ENCODE data around the gene THSD4.

THSD4 gene

GRCh38 chr15:71106802-71107500 is 8.3 kb upstream of the THSD4 start:
- H3K9me3 ChIP-seq (ENCODE audit: control insufficient read depth, insufficient read depth, low read length), result no peaks in the 10 kb centered on the region
- H3K27ac ChIP-seq (ENCODE audit: low read depth, low read length), result no peak overlapping the region
- H4K20me1 ChIP-seq (ENCODE audit: control insufficient read depth, insufficient read depth, low read depth, low read length), result no peaks in the 10 kb centered on the region
- H3K9me2 ChIP-seq (replicated peaks; ENCODE audit: control insufficient read depth, low read length), result no peaks in the 10 kb centered on the region
- H3K36me3 ChIP-seq (ENCODE audit: control insufficient read depth, low read length), result no peaks in the 10 kb centered on the region
- H3K4me2 ChIP-seq (ENCODE audit: low read length), result no peak overlapping the region
- no peaks in the 10 kb centered on the region for H3K4me1 ChIP-seq (ENCODE audit: control insufficient read depth, low read length)
- no peak overlapping the region for H3K4me3 ChIP-seq (ENCODE audit: low read length)
- H3K79me2 ChIP-seq (ENCODE audit: control insufficient read depth, low read length), result no peaks in the 10 kb centered on the region
- no peaks in the 10 kb centered on the region for H3F3A ChIP-seq (ENCODE audit: control insufficient read depth, insufficient read depth)
- TF ChIP-seq CTCF (IDR thresholded peaks at IDR 0.05; ENCODE audit: low read depth, low read length, poor library complexity, severe bottlenecking) (no peak), EZH2phosphoT487 (IDR thresholded peaks at IDR 0.05; ENCODE audit: borderline replicate concordance, low read length) (no peak)
- H3K27me3 ChIP-seq (ENCODE audit: control insufficient read depth, low read length), result no peaks in the 10 kb centered on the region; the same call in 1 of the 2 replicates

GRCh38 chr15:71107501-71107815 is 7.8 kb upstream of the THSD4 start:
- Histone ChIP-seq H3K36me3 (ENCODE audit: control insufficient read depth, low read length) (no peaks in the 10 kb centered on the region), H4K20me1 (ENCODE audit: control insufficient read depth, insufficient read depth, low read depth, low read length) (no peaks in the 10 kb centered on the region), H3K9me2 (replicated peaks; ENCODE audit: control insufficient read depth, low read length) (no peaks in the 10 kb centered on the region), H3K4me2 (ENCODE audit: low read length) (no peak overlapping the region), H3K9me3 (ENCODE audit: control insufficient read depth, insufficient read depth, low read length) (no peaks in the 10 kb centered on the region), H3K27me3 (ENCODE audit: control insufficient read depth, low read length) (no peaks in the 10 kb centered on the region; the same call in 1 of the 2 replicates), H3K79me2 (ENCODE audit: control insufficient read depth, low read length) (no peaks in the 10 kb centered on the region), H3F3A (ENCODE audit: control insufficient read depth, insufficient read depth) (no peaks in the 10 kb centered on the region), H3K4me1 (ENCODE audit: control insufficient read depth, low read length) (no peaks in the 10 kb centered on the region), H3K4me3 (ENCODE audit: low read length) (no peak overlapping the region), H3K27ac (ENCODE audit: low read depth, low read length) (no peak overlapping the region)
- TF ChIP-seq CTCF (IDR thresholded peaks at IDR 0.05; ENCODE audit: low read depth, low read length, poor library complexity, severe bottlenecking) (no peak), EZH2phosphoT487 (IDR thresholded peaks at IDR 0.05; ENCODE audit: borderline replicate concordance, low read length) (no peak)

DNA sequence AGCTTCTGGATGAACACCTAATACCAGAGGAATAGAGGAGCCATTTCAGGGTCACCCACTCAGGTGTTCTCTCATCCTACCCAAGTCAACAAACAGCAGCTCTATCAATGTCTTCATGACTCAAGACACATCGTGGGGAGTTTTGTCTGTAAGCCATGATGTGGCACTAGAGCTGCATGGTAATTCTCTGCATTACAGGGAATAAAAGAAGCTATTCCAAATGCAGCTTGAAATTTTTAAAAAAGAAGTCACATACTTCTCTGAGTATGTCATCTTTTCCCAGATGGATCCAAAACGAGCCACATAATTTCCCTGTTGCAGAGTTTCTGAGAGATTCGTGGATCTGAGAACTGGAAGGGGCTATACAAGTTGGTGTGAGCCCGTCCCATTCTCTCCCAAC is 6.1 kb upstream of the THSD4 start:
- Histone ChIP-seq H3K4me1 (ENCODE audit: control insufficient read depth, low read length) (no peaks in the 10 kb centered on the region), H3K4me3 (ENCODE audit: low read length) (no peak overlapping the region), H3K9me2 (replicated peaks; ENCODE audit: control insufficient read depth, low read length) (no peaks in the 10 kb centered on the region), H4K20me1 (ENCODE audit: control insufficient read depth, insufficient read depth, low read depth, low read length) (no peaks in the 10 kb centered on the region), H3K27me3 (ENCODE audit: control insufficient read depth, low read length) (no peaks in the 10 kb centered on the region; the same call in 1 of the 2 replicates), H3F3A (ENCODE audit: control insufficient read depth, insufficient read depth) (no peaks in the 10 kb centered on the region), H3K79me2 (ENCODE audit: control insufficient read depth, low read length) (no peaks in the 10 kb centered on the region), H3K9me3 (ENCODE audit: control insufficient read depth, insufficient read depth, low read length) (no peaks in the 10 kb centered on the region), H3K4me2 (ENCODE audit: low read length) (no peak overlapping the region), H3K36me3 (ENCODE audit: control insufficient read depth, low read length) (no peaks in the 10 kb centered on the region), H3K27ac (ENCODE audit: low read depth, low read length) (no peak overlapping the region)
- TF ChIP-seq EZH2phosphoT487 (IDR thresholded peaks at IDR 0.05; ENCODE audit: borderline replicate concordance, low read length) (no peak), CTCF (IDR thresholded peaks at IDR 0.05; ENCODE audit: low read depth, low read length, poor library complexity, severe bottlenecking) (no peak)
